ENCODE measurements around the gene HIVEP2.

DNA sequence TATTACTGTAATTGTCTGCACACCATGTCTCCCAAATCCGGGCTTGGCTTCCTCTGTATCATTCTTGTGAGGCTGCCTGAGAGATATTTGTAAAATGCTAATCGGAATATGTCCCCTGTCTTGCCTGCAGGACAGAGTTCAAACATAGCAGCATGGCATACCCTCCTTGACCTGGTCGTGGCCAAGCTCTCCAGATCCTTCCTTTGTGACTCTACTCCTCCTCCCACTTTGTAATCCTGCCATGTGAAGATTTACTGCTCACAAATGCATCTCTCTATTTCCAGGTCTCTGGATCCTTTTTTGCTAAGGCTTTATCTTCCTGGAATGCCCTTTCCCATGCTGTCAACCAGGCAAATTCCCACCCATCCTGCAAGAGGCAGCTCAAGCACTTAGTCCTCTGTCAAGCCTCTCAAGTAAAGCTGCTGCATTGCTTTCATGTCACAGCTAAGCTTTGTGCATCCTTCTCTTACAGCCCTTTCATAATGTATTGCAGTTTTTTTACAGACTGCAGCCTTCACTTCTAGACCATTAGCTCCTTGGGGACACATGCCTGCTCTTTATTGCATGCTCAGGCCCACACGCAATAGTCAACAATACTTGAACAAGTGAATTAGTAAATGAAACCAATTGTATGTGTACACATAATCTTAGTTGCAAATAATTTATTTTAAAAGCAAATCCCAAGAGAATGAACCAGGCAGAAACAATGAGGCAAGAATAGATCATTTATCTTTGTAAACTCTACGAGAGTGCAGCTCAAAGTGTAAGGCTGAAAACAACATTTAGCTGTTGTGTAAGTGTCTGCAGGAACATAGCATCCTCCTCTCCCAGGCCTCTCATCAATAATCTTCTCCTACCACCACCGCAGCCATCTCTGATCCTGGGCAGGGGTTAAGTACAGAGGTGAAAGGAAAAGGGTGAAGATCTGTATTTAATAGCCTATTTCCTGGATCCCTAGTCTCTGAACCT is 45.8 kb downstream of the HIVEP2 start:
- TF ChIP-seq PAX5 (IDR thresholded peaks at IDR 0.05; ENCODE audit: insufficient read depth, low read length, severe bottlenecking) (no peak), POLR2AphosphoS5 (IDR thresholded peaks at IDR 0.05; ENCODE audit: low read depth, low read length) (no peak), POLR2A (IDR thresholded peaks at IDR 0.05; ENCODE audit: low read depth, low read length) (no peak)

All from GM12891 (cell line).